HG02798 (cell line): ENCODE data around the gene C12orf42.
A peak's percentile ranks its signal among the peaks of the same experiment; 100 is the strongest.

Experiments used
- ATAC-seq: cut with Tn5 transposase; IDR thresholded peaks from one replicate; pipeline ENCODE4 v1.9.1; 2021; ENCODE audit warnings: mild to moderate bottlenecking; ENCODE audit not compliant: unreplicated experiment, poor library complexity

C12orf42 gene

GRCh38 chr12:103495469-103496456 lies at the start of gene C12orf42:
Gene C12orf42 (minus strand): TSS chr12:103495968. CDS start chr12:103478426, 17,542 bp downstream.
- ATAC-seq = peak; percentile 78

- no peak for ATAC-seq
These were observed 46.3 kb upstream of the C12orf42 start for GRCh38 chr12:103542078-103542477.

- ATAC-seq = no peak
These were observed 44.6 kb upstream of the C12orf42 start for GRCh38 chr12:103540319-103540718.

- ATAC-seq = no peak
These were observed 42.6 kb upstream of the C12orf42 start for GRCh38 chr12:103538397-103538796.

GRCh38 chr12:103530307-103531066 lies 34.7 kb upstream of the C12orf42 start:
- ATAC-seq = no peak

- ATAC-seq = no peak
These were observed 33.5 kb upstream of the C12orf42 start for GRCh38 chr12:103529306-103529705.

- no peak for ATAC-seq
These were observed 28.6 kb upstream of the C12orf42 start for GRCh38 chr12:103524238-103524875.

- no peak for ATAC-seq
These were observed 28.0 kb upstream of the C12orf42 start for GRCh38 chr12:103523771-103524170.

- no peak for ATAC-seq
These were observed 25.0 kb upstream of the C12orf42 start for GRCh38 chr12:103520686-103521215.

GRCh38 chr12:103519632-103520031 lies 23.9 kb upstream of the C12orf42 start:
- ATAC-seq = no peak

GRCh38 chr12:103518899-103519298 lies 23.1 kb upstream of the C12orf42 start:
- no peak for ATAC-seq

- no peak for ATAC-seq
These were observed 21.4 kb upstream of the C12orf42 start for GRCh38 chr12:103517161-103517560.

GRCh38 chr12:103515341-103515740 lies 19.6 kb upstream of the C12orf42 start:
- ATAC-seq = no peak

GRCh38 chr12:103513875-103514274 lies 18.1 kb upstream of the C12orf42 start:
- no peak for ATAC-seq

GRCh38 chr12:103505371-103506236 lies 9.8 kb upstream of the C12orf42 start:
- peak; percentile 95 for ATAC-seq

- ATAC-seq = no peak
These were observed 8.8 kb upstream of the C12orf42 start for GRCh38 chr12:103504606-103505005.

GRCh38 chr12:103503546-103504480 lies 8.0 kb upstream of the C12orf42 start:
- no peak for ATAC-seq

GRCh38 chr12:103501447-103501846 lies 5.7 kb upstream of the C12orf42 start:
- no peak for ATAC-seq
